GM18511 (cell line): ENCODE measurements around the gene SMARCD3.

Experiments
- ATAC-seq: cut with Tn5 transposase; IDR thresholded peaks from one replicate; pipeline ENCODE4 v1.9.1; 2021; ENCODE audit warnings: mild to moderate bottlenecking, moderate library complexity; ENCODE audit not compliant: unreplicated experiment

SMARCD3 gene

DNA sequence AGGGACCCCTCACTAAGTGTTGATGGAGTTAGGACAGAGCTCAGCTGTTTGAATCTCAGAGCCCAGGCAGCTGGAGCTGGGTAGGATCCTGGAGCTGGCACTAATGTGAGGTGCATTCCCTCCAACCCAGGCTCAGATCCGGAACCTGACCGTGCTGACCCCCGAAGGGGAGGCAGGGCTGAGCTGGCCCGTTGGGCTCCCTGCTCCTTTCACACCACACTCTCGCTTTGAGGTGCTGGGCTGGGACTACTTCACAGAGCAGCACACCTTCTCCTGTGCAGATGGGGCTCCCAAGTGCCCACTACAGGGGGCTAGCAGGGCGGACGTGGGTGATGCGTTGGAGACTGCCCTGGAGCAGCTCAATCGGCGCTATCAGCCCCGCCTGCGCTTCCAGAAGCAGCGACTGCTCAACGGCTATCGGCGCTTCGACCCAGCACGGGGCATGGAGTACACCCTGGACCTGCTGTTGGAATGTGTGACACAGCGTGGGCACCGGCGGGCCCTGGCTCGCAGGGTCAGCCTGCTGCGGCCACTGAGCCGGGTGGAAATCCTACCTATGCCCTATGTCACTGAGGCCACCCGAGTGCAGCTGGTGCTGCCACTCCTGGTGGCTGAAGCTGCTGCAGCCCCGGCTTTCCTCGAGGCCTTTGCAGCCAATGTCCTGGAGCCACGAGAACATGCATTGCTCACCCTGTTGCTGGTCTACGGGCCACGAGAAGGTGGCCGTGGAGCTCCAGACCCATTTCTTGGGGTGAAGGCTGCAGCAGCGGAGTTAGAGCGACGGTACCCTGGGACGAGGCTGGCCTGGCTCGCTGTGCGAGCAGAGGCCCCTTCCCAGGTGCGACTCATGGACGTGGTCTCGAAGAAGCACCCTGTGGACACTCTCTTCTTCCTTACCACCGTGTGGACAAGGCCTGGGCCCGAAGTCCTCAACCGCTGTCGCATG is 11.0 kb downstream of the SMARCD3 start:
- ATAC-seq = no peak

- ATAC-seq = no peak
Observed at GRCh38 chr7:151236406-151236805, 12.1 kb downstream of the SMARCD3 start.

DNA sequence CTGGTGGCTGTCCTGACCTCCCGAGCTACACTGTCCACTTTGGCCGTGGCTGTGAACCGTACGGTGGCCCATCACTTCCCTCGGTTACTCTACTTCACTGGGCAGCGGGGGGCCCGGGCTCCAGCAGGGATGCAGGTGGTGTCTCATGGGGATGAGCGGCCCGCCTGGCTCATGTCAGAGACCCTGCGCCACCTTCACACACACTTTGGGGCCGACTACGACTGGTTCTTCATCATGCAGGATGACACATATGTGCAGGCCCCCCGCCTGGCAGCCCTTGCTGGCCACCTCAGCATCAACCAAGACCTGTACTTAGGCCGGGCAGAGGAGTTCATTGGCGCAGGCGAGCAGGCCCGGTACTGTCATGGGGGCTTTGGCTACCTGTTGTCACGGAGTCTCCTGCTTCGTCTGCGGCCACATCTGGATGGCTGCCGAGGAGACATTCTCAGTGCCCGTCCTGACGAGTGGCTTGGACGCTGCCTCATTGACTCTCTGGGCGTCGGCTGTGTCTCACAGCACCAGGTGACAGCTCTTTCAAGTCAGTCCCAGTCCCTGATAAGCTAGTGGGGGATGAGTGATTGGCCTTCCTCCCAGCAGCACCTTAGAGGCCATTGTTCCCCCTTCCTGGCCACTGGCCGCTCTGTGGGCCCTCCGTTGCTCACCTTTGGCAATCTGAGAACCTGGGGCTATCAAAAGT is 13.3 kb downstream of the SMARCD3 start:
- ATAC-seq = no peak

DNA sequence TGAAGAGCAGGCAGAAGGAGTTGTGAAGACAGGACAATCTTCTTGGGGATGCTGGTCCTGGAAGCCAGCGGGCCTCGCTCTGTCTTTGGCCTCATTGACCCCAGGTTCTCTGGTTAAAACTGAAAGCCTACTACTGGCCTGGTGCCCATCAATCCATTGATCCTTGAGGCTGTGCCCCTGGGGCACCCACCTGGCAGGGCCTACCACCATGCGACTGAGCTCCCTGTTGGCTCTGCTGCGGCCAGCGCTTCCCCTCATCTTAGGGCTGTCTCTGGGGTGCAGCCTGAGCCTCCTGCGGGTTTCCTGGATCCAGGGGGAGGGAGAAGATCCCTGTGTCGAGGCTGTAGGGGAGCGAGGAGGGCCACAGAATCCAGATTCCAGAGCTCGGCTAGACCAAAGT is 14.7 kb downstream of the SMARCD3 start:
- ATAC-seq = no peak

DNA sequence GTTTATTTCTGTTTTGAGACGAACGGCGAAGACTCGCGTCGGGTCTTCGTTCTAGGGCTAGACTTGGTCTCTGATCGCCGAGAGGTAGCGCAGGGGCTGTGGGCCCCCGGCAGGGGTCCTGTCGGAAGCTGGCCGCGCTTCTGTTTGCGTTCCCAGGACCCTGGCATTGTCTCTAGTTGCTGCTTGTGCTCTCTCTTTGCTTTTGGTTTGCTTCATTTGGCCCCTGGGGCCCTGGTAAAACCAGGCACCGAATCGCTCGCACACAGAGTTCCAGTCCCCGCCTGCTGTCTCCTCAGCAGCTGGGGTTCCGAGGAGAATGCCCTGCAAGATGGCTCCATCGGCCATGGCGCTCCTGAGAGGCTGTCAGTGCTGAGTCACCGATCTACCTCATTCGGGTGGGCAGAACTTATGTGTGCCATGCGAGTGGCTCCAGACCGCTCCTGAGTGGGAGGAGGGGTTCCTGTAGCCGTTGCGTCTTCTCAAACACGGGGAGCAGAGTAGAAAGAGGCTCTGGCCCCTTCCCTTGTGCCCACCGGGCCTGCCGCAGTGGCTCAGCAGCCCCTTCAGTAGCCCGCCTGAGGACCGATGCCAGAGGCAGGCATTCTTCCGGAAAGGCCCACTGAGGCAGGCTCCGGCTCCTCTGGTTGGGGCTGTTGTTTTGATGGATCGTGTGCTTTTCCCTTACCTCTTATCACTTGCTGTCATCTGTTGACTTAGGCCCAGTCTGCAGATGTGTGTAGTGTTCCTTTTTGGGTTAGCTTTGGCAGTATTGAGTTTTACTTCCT is 15.4 kb downstream of the SMARCD3 start:
- ATAC-seq = peak; percentile 52

- ATAC-seq = peak; percentile 96
Observed at GRCh38 chr7:151232091-151232916, 16.2 kb downstream of the SMARCD3 start, which contains the start of gene CHPF2. Gene CHPF2 (plus strand): TSS chr7:151232483. CDS start chr7:151234012, 1,529 bp downstream.

- no peak for ATAC-seq
Observed at GRCh38 chr7:151231080-151231479, 17.4 kb downstream of the SMARCD3 start.

GRCh38 chr7:151229249-151229648 is 19.2 kb downstream of the SMARCD3 start:
- ATAC-seq = no peak

- ATAC-seq = no peak
Observed at GRCh38 chr7:151228024-151228866, 20.2 kb downstream of the SMARCD3 start.

GRCh38 chr7:151226875-151227782 is 21.4 kb downstream of the SMARCD3 start, which contains the start of gene ABCF2:
Gene ABCF2 (minus strand): TSS chr7:151227205. CDS start chr7:151226458, 747 bp downstream.
- ATAC-seq = peak; percentile 99

DNA sequence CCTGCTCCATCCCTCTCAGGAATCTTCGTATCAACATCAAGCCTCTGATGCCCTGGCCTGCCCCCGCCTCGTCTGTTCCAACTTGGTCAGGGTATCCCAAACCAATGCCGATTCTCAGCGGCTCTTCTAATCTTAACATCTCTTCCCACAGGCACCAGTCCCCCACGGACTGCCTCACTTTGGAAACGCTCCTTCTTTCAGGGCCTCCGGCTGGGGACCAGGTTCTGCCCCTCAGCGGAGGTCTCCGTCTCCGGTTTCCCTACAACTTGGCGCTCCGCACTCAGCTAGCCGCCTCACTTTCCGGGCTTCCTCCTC is 22.0 kb downstream of the SMARCD3 start:
- ATAC-seq = peak; percentile 13

GRCh38 chr7:151225948-151226510 is 22.5 kb downstream of the SMARCD3 start:
- ATAC-seq = no peak

DNA sequence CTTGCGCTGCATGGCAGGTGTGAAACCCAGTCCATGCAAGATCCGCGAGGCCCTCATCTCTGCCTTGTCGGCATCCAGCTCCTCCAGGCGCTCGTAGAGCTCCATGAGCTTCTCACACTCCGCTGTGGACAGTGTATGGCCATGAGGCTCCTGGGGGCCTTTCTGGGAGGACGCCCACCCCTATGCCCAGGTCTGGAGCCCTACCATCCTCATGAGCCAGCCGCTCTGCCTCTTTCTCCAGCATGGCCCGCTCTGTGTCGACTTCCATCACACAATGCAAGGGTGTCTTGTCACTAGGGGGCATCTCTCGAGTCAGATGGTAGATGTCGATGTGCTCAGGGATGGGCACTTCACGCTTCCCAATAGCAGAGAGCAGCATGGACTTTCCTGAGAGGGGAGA is 24.8 kb downstream of the SMARCD3 start:
- ATAC-seq = no peak

DNA sequence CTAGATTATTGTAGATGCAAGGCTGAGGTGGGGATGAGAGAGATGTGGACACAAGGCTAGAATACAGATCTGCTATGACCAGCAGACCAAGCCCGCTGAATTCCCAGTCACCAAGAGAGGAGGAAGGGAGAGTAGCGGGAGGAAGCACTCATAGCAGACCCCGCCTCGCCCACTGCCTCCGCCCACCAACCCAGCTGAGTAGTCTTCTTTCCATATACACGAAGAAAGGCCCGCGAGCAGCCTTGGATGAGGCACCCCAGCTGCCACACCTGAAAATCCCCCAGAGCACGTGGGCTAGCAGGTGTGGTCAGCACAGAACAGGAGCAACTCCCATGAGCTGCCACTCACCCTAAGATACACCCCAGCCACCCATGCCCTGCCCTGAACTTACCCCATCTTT is 30.3 kb downstream of the SMARCD3 start:
- no peak for ATAC-seq

- no peak for ATAC-seq
Observed at GRCh38 chr7:151215396-151215795, 33.1 kb downstream of the SMARCD3 start.

DNA sequence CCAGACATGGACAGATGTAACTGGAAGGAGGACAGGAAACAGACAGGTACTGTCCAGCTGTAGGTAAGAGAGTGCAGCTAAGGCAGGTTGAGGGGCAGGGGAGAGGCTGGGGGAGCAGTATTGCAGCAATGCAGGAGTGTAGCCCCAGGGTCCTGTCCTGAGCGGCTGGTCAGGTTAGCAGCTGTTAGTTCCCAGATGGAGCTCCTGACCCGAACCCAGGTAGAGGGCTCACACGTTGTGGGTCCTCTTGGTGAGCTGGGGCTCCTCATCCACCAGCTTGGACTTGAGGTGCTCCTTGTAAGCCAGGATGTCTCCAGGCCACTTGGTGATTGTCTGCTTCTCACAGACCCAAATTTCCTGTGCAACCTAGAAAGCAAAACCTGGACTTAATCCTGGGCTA is 34.7 kb downstream of the SMARCD3 start:
- ATAC-seq = no peak

- ATAC-seq = no peak
Observed at GRCh38 chr7:151212626-151213025, 35.9 kb downstream of the SMARCD3 start.

- no peak for ATAC-seq
Observed at GRCh38 chr7:151211155-151211772, 37.2 kb downstream of the SMARCD3 start.
